ENCODE data around the gene FOXO3B.
"Not testable (repeated sequence)": the region's sequence is repeated elsewhere in the genome, so short reads cannot be mapped to it uniquely, and the experiment has no call there.

Gene FOXO3B

DNA sequence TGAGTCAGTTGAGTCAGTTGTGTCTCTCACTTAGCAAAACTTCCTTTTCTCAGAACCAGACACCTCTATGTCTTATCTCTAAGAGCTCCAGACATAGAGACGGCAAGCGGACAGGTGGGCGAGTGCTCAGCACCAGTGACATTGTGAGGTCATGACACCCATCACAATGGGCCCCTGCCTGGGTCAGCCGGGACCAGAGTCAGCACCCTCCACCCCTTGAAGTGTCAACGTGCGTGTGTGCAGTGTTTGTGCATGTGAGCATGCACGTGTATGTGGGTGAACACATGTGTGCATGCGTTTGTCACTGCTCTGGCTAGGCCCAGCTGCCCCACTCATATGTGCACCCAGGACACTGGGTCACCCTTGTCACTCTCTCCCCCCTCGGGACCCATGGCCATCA is 37.8 kb downstream of the FOXO3B start, which contains the start of gene TBC1D28:
Gene TBC1D28, minus strand, starts transcription at position 101 of the 400 bp plus-strand sequence. CDS start 3,039 bp downstream, outside the sequence.
- not testable (repeated sequence) for DNase-seq

DNA sequence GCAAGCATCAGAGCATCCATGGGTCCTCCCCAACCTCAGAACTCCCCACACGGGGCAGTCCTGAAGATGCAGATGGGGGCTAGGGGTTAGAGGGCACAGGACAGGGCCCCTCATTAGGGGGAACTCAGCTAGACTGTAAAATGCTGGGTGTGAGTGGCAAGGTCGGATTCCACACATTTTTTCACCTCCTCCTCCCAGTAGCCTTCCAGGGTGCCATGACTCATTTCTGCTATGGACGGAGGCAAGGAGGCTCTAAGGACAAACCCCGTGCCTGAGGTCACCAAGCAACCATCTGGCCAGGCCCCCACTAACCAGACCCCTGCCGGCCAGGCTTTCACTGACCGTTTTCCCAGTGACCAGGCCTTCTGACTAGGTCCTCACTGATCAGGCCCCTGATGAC is 39.0 kb downstream of the FOXO3B start:
- DNase-seq: not testable (repeated sequence)

GRCh38 chr17:18638357-18638756 is 43.8 kb downstream of the FOXO3B start:
- DNase-seq: not testable (repeated sequence)

DNA sequence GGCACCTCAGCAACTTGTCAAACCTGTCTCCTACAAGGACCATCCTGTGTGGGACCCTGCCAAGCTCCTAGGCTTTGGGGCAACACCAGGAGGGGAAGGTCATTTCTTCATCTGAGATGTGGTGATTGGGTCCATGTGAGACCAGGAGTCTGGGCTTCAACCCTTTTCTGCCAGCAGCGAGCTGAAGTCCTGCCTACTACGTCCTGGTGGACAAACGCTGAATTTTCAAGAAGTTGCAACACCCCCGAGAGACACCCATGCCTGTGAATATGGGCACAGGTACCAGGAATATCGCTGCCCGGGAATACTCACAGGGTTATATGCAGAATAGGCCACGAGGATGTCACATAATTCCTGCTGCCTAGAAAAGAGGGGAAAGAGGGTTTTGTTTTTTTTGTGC is 45.9 kb downstream of the FOXO3B start:
- not testable (repeated sequence) for DNase-seq

DNA sequence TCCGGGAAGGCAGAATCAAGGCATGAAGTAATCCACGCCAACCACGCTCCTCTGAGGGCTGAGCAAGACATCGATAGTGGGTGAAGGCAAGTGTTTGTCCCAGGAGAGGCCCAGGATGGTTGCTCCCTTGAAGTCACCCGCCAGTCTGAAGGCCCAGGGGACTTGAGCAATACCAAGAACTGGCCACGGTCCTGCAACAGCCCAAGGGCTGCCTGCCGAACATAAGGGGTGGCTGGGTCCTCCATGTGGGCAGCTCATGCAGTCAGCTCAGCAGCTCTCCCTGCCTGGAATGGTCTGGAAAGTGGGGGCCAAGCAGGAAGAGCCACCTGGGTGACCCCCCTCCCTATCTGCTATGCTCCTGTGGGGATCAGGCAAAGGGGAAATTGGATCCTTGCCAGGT is 46.3 kb downstream of the FOXO3B start:
- not testable (repeated sequence) for DNase-seq

- not testable (repeated sequence) for DNase-seq
Observed at GRCh38 chr17:18634550-18635263, 47.4 kb downstream of the FOXO3B start.
